Measurements from ENCODE around the gene PIGQ.

Gene PIGQ

DNA sequence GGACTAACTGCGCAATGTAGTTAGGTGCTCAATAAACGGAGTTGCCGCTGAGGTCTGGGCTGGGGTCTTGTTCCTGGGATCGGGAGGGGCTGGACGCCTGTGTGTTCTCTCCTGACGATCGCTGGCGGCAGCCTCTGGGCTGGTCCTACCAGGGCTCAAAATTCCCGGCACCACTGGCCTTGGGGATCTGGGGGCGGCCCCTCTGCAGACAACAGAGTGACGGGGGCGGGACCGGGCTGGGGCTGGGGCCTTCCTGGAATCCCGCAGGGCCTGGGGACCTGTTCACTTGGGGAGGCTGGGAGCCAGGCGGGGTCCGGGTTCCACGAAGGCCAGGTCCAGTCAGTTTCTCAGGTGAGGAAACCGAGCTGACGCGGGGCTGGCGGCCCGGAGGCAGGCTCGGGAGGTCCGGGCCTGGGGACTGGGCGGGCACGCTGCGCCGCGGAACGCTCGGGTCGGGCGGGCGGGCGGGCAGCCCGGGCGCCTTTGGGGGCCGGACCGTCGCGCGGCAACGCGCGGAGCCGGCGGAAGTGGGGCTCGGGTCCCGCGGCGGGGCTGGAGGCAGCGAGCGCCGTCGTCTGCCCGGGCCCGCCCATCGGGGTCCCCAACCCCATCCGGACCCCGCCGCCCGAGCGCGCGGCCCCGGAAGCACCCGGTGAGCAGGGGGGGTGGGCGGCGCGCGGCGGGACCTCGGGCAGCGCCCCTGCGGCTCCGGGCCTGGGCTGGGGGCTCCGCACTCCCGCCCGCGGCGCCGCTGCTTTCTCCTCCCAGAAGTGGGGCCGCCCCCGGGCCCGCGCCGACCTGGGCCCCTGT lies at the start of gene PIGQ:
TSS of gene PIGQ (plus strand) at position 524 of the 810 bp plus-strand sequence. CDS start 4,107 bp downstream, outside the sequence.
- peak; percentile 55 for DNase-seq

- no peak for DNase-seq
Observed at GRCh38 chr16:520847-521246, 48.9 kb upstream of the PIGQ start.

- DNase-seq = no peak
Observed at GRCh38 chr16:521381-522210, 48.2 kb upstream of the PIGQ start.

DNA sequence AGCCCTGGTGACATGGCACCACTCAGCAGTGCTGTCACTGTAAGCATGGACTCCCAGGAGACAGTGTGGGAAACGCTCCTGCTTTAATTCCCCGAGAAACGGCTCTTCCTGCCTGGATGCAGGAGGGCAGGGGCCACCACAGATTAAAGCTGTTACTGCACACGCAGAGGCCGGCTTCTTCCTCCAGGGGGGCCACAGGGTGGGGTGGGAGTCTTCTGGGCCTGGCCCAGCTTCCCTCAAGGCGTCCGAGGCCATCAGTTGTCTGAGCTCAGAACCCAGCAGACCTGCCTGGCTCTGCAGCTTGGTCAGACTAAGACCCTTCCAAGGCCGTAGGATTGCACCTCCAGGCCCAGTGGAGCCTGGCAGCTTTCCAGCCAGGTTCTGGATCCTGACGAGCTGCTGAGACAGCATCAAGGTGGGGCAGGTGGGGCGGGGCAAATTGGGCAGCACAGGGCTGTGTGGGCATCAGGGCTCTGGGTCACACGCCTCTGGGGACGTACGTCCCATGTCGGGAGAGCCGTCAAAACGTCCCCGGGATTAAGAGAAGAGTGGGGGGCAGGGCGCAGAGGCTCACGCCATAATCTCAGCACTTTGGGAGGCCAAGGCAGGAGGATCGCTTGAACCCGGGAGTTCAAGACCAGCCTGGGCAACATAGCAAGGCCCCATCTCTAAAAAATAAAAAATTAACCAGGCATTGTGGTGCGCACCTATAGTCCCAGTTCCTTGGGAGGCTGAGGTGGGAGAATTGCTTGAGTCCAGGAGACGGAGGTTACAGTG lies 47.3 kb upstream of the PIGQ start:
- no peak for DNase-seq

- DNase-seq = no peak
Observed at GRCh38 chr16:523097-523741, 46.5 kb upstream of the PIGQ start.

DNA sequence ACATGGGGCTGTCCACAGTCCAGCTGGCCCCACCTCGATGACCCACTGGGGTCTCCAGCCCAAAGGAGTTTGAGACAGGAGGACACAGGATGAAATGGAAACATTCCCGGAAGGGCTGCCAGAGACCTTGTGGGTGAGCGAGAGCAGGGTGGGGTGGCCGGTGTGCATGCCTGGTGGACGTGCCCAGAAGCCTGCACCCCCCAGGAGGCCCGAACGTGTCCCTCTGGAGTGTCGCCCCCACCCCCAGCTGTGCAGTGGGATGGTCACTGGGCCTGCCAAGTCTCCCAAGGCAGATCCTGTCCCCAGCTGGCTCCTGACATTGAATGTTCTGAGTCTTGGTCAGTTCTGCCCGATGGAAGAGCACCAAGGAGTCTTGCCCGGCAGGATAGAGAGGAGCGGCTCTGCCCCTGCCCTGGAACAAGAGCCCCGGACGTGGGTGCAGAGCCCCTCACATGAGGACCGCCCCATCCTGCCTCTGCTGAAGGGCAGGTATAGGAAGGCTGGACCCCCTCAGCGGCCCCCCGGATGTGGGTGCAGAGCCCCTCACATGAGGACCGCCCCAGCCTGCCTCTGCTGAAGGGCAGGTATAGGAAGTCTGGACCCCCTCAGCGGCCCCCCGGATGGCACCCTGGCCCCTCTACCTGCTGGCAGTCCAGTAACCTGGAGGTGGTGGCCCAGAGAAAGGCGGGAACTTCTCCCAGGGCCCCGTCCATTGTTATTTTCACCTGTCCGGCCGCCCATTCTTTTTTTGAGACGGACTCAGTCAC lies 45.3 kb upstream of the PIGQ start:
- no peak for DNase-seq

DNA sequence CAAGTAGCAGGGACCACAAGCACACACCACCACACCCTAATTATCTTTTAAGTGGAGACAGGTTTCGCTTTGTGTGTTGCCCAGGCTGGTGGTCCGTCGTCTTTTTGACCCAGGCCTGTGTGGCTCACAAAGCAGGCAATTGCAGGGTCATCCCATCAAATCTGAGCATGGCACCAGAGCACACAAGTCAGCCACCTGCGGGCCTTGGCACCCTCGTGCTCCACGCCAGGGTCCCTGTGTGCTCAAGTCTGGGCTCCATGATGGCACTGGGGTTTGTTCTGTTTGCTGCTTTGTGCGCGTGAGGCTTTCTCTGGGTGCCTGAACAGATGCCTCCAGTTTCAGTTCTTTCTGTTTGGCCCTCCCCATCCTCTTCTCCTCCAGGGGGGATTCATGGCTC lies 44.6 kb upstream of the PIGQ start:
- DNase-seq = no peak

DNA sequence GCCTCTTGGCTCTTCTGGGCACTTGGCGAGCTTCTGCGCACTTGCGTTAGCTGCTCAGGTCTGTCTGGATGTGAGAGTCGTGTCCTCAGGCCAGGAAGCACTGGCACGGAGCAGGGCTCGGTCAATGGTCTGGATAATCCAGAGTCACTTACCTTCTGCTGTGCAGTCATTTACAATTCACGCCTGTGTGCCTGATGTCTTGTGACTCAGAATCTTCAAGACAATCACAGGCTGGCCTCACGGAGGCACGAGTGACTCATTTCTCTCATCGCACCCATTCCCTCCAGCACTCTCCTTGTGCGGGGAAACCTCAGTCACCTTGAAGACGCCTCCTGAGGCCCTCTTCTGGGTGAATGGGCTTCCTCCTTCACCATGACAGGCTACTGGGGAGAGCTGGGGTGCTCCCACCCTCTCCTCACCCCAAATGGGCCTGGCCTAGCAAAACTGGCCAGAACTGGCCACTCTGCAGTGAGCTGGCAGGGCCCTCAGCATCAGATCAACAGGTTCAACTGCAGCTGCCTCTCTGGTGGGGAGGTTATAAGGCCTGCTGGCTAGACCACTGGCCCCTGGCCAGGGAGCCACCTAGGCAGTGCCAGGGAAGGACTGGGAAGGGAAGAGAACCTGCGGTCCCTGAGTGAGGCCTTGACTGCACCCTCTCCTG lies 44.1 kb upstream of the PIGQ start:
- peak; percentile 51 for DNase-seq

DNA sequence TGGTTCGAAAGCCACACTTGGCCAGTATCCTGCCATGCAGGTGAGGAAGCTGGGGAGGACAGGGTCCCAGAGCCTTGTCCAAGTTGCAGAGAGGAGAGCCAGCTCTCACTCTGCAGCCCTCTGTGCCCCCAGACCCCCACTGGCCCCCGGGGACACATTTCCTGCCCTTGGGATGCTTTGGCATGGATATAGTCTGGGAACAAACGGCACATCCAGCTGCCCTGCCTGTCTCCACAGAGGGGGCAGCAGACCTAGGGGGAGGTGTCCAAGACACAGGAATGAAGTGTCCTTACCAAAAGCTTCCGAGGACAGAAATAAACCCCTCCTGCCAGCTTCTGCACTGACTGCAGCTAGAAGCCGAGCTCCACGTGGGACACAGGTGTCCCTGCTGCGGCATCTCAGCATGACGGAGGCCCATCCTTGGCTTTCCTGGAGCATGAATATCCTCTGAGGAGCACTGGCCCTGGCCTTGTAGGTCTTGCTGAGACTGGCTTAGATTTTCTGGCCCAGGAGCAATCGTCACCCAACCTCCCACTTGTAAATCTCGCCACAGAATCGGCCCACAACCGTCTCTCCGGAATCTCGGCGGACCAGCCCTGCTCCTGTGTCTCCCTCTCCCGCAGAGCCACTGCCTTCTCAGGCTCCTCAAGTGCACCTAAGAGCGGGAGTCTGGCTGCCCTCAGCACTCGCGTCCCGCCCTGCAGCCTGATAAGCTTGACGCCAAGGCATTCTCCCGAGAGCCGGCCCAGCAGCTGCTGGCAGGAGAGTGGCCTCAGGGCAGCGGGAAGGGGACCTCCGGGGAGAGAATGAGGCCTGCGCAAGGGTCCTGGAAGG lies 43.4 kb upstream of the PIGQ start:
- no peak for DNase-seq

GRCh38 chr16:527015-527903 lies 42.5 kb upstream of the PIGQ start, which contains the start of gene CAPN15:
Gene CAPN15, plus strand, starts transcription at chr16:527712. Its CDS starts 19,127 bp downstream, at chr16:546839.
- peak; percentile 79 for DNase-seq

DNA sequence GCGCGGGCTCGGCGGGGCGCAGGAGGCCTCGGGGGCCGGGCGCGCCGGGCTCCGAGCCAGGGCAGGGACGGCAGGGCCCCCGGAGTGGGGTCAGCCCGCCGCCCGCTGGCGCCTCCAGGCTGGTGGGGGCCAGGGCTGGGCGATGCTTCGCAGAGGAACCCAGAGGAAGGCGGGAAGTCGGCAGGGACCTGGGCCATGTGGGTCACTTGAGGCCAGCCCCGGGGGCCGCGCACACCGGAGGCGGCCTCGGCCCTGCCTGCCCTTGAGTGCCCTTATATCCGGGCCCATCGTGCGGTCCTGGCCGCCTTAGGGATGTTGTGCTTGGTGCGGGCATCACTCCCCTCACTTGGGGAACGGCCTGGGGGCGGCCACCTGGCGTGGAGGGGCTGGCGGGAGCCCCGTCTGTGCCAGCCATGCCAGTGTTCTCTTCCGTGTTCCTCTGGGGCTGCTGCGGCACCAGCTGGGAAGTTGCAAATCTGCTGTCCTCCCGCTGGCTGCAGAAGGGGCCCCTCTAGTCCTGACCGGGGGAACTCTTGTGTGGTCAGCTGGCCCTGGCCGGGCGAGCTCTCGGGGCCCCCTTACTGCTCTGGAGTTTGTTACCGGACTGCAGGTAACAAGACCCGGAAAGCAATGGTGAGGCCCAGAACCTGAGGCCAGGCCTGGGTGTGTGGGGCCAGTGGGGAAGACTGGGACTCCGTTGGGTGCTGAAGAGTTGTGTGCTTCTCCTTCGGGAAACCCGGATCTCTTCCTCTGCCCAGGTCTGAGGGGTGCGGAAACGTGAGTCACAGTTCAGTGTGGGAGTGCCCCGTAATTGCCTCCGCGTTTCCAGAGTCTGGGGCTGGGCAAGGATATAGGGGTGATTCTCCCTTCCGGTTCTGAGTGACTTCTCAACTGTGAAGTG lies 41.4 kb upstream of the PIGQ start:
- DNase-seq = no peak

GRCh38 chr16:529012-529575 lies 40.7 kb upstream of the PIGQ start:
- no peak for DNase-seq

DNA sequence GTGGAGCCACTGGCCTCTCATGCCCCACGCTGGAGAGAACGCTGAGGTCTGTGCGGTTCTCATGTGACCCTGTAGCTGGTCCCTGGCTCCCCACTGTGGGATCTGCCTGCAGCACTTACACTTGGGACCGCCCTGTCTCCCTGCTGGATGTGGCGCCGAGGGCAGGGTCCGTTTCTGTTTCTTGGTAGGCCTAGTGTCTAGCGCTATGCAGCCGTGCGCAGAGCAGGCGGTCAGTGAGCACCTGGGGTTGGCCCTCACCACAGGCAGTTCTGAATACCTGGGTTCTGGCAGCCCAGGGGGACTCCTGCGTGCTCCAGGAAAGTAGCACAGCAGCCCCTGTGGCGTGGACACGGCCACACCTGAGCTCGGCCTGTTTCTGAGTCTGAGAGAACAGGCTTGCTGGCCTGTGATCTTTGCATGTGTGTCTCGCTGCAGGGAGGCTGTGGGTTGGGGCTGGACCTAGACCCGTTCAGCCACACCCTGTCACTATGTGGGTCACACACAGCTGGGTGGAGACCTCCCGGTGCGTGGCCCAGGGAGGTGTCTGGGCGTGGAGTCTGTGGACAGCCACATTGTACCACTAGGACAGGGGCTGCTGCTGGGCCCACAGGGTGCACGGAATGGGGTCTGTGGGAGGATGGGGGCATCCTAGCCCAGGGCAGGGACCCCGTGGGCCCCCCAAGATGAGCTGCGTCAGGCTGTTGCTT lies 39.5 kb upstream of the PIGQ start:
- no peak for DNase-seq

DNA sequence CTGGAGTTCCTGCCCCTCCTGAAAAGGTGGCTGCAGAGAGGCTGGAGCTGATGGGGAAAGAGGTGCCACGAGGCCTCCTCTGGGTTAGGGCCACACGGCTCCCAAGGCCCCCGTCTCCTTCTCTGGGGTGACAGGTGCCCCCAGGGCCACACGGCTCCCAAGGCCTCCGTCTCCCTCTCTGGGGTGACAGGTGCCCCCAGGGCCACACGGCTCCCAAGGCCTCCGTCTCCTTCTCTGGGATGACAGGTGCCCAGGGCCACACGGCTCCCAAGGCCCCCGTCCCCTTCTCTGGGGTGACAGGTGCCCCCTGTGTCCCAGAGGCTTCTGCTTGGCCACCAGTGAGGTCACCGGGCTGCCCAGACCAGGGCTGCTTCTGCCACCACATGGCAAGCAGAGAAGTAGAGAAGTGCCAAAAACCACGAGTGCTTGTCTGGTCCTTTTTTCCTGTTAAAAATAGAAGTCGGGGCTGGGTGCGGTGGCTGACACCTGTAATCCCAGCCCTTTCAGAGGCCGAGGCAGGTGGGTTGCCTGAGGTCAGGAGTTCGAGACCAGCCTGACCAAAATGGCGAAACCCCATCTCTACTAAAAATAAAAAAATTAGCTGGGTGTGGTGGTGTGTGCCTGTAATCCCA lies 38.2 kb upstream of the PIGQ start:
- no peak for DNase-seq

GRCh38 chr16:533391-534123 lies 36.2 kb upstream of the PIGQ start:
- no peak for DNase-seq

- DNase-seq = no peak
Observed at GRCh38 chr16:534135-534534, 35.6 kb upstream of the PIGQ start.
